BLaER1 treated with 17β-estradiol and CSF1 and Interleukin-3, amounts not matched to agents 10 nM and 100 nM (cell line): ENCODE data around the gene MAP4.
A peak's percentile ranks its signal among the peaks of the same experiment; 100 is the strongest.
"Not testable (repeated sequence)": the region's sequence is repeated elsewhere in the genome, so short reads cannot be mapped to it uniquely, and the experiment has no call there.

ENCODE experiments used
- H3K27ac ChIP-seq, 11 experiments: shearing (Covaris generic); formaldehyde crosslinking; 2 replicates each; pipeline ENCODE4 v1.8.1; 2022
- H3K27me3 ChIP-seq, 11 experiments: shearing (Covaris generic); formaldehyde crosslinking; 2 replicates each; pipeline ENCODE4 v1.8.1; 2022
- H3K36me3 ChIP-seq, 11 experiments: shearing (Covaris generic); formaldehyde crosslinking; 2 replicates each; pipeline ENCODE4 v1.8.1; 2022
- H3K4me1 ChIP-seq, 10 experiments: shearing (Covaris generic); formaldehyde crosslinking; 2 replicates each; pipeline ENCODE4 v1.8.1; 2022
- H3K4me2 ChIP-seq, 11 experiments: shearing (Covaris generic); formaldehyde crosslinking; 2 replicates each; pipeline ENCODE4 v1.8.1; 2022
- H3K4me3 ChIP-seq, 10 experiments: shearing (Covaris generic); formaldehyde crosslinking; 2 replicates each; pipeline ENCODE4 v1.8.1; 2022
- H3K9ac ChIP-seq, 11 experiments: shearing (Covaris generic); formaldehyde crosslinking; 2 replicates each; pipeline ENCODE4 v1.8.1; 2022
- H3K9me3 ChIP-seq, 11 experiments: shearing (Covaris generic); formaldehyde crosslinking; replicated peaks in 1 of 11; 2 replicates each; pipeline ENCODE4 v1.8.1; 2022
- H4K20me1 ChIP-seq, 11 experiments: shearing (Covaris generic); formaldehyde crosslinking; 2 replicates each; pipeline ENCODE4 v1.8.1; 2022
- Cebpa-rat ChIP-seq, 11 experiments: shearing (Covaris generic); IDR thresholded peaks; 2 replicates each; pipeline ENCODE4 v1.8.1; 2022

Gene MAP4

GRCh38 chr3:48016301-48016973 is at the start of gene MAP4:
Gene MAP4 (minus strand): TSS chr3:48016416. CDS start chr3:47998860, 17,556 bp downstream.
- TF ChIP-seq Cebpa-rat (IDR thresholded peaks at IDR 0.05), result no peak
- peaks cover 34 to 56% (median 46%) of the 10 kb centered on the region in 10 experiments for H3K4me1 ChIP-seq
- H3K4me3 ChIP-seq, result no peak within 1 kb of the TSS
- no peaks in the 10 kb centered on the region for H3K27me3 ChIP-seq
- peak within 1 kb of the TSS in 10 of 11 experiments; percentile 31 to 61 (median 47); a peak in 19 of 22 replicates for H3K27ac ChIP-seq
- H3K4me2 ChIP-seq, result peak within 1 kb of the TSS; percentile 48 to 80 (median 69)
- H3K9ac ChIP-seq, result peak within 1 kb of the TSS in 5 of 11 experiments; percentile 2 to 31 (median 13); a peak in 4 of 22 replicates
- H3K9me3 ChIP-seq, result peaks cover 0 to under 1% (median 0%) of the 10 kb centered on the region in 11 experiments; a peak in 3 of 22 replicates
- H3K36me3 ChIP-seq, result peaks cover 0 to 42% (median 12%) of the 10 kb centered on the region in 11 experiments; a peak in 15 of 22 replicates
- H4K20me1 ChIP-seq, result peaks cover 6 to 99% (median 46%) of the 10 kb centered on the region in 11 experiments; a peak in 15 of 22 replicates

GRCh38 chr3:48065035-48065434 is 48.8 kb upstream of the MAP4 start:
- Histone ChIP-seq H3K4me3 (no peak overlapping the region), H3K27ac (no peak overlapping the region), H3K9me3 (peaks cover 19 to 40% (median 35%) of the 10 kb centered on the region in 11 experiments), H3K36me3 (peaks cover 29 to 68% (median 45%) of the 10 kb centered on the region in 11 experiments), H3K4me2 (peak overlapping the region in 3 of 11 experiments; percentile 30 to 39 (median 39); a peak in 5 of 22 replicates), H3K4me1 (peaks cover 6 to 37% (median 12%) of the 10 kb centered on the region in 10 experiments; a peak in 18 of 20 replicates), H3K9ac (no peak overlapping the region), H3K27me3 (no peaks in the 10 kb centered on the region), H4K20me1 (peaks cover 8 to 83% (median 48%) of the 10 kb centered on the region in 11 experiments; a peak in 20 of 22 replicates)
- TF ChIP-seq Cebpa-rat (IDR thresholded peaks at IDR 0.05), result no peak

- peaks cover 5 to 83% (median 42%) of the 10 kb centered on the region in 11 experiments; a peak in 19 of 22 replicates for H4K20me1 ChIP-seq
- H3K4me3 ChIP-seq, result no peak overlapping the region
- peak overlapping the region in 5 of 11 experiments; percentile 2 to 41 (median 39); a peak in 8 of 22 replicates for H3K4me2 ChIP-seq
- H3K4me1 ChIP-seq, result peaks cover 6 to 37% (median 12%) of the 10 kb centered on the region in 10 experiments; a peak in 18 of 20 replicates
- no peak overlapping the region for H3K9ac ChIP-seq
- TF ChIP-seq Cebpa-rat (IDR thresholded peaks at IDR 0.05), result no peak
- peaks cover 29 to 66% (median 47%) of the 10 kb centered on the region in 11 experiments; a peak in 21 of 22 replicates for H3K36me3 ChIP-seq
- H3K27ac ChIP-seq, result no peak overlapping the region
- peaks cover 19 to 47% (median 42%) of the 10 kb centered on the region in 11 experiments for H3K9me3 ChIP-seq
- no peaks in the 10 kb centered on the region for H3K27me3 ChIP-seq
Measured at GRCh38 chr3:48064292-48064829, 48.1 kb upstream of the MAP4 start.

GRCh38 chr3:48061586-48061985 is 45.4 kb upstream of the MAP4 start:
- Histone ChIP-seq H3K4me1 (peaks cover 0 to 34% (median 10%) of the 10 kb centered on the region in 10 experiments; a peak in 13 of 20 replicates), H3K9me3 (peaks cover 19 to 67% (median 60%) of the 10 kb centered on the region in 11 experiments), H4K20me1 (peaks cover 4 to 68% (median 28%) of the 10 kb centered on the region in 11 experiments; a peak in 18 of 22 replicates), H3K36me3 (peaks cover 20 to 58% (median 45%) of the 10 kb centered on the region in 11 experiments; a peak in 21 of 22 replicates)
- H3K4me3 ChIP-seq, H3K9ac ChIP-seq, H3K27ac ChIP-seq, H3K27me3 ChIP-seq, H3K4me2 ChIP-seq: not testable (repeated sequence)

GRCh38 chr3:48058091-48058490 is 41.9 kb upstream of the MAP4 start:
- Histone ChIP-seq H4K20me1 (peaks cover 0 to 52% (median 0%) of the 10 kb centered on the region in 11 experiments; a peak in 8 of 22 replicates), H3K4me2 (no peak overlapping the region), H3K4me1 (peaks cover 0 to 6% (median 3%) of the 10 kb centered on the region in 10 experiments; a peak in 4 of 20 replicates), H3K27me3 (no peaks in the 10 kb centered on the region), H3K4me3 (no peak overlapping the region), H3K9me3 (peaks cover 14 to 70% (median 58%) of the 10 kb centered on the region in 11 experiments), H3K9ac (no peak overlapping the region), H3K36me3 (peaks cover 20 to 50% (median 44%) of the 10 kb centered on the region in 11 experiments), H3K27ac (no peak overlapping the region)
- TF ChIP-seq Cebpa-rat (IDR thresholded peaks at IDR 0.05), result no peak

- Histone ChIP-seq H3K4me2 (no peak overlapping the region), H3K27me3 (no peaks in the 10 kb centered on the region), H3K9me3 (peaks cover 8 to 65% (median 52%) of the 10 kb centered on the region in 11 experiments), H3K27ac (no peak overlapping the region), H3K4me1 (peaks cover 0 to 6% (median 3%) of the 10 kb centered on the region in 10 experiments; a peak in 4 of 20 replicates), H4K20me1 (peaks cover 0 to 53% (median 0%) of the 10 kb centered on the region in 11 experiments; a peak in 8 of 22 replicates), H3K36me3 (peaks cover 14 to 45% (median 38%) of the 10 kb centered on the region in 11 experiments), H3K9ac (no peak overlapping the region), H3K4me3 (no peak overlapping the region)
- TF ChIP-seq Cebpa-rat (IDR thresholded peaks at IDR 0.05), result no peak
Measured at GRCh38 chr3:48057521-48057920, 41.3 kb upstream of the MAP4 start.

GRCh38 chr3:48047841-48048464 is 31.7 kb upstream of the MAP4 start:
- no peak overlapping the region for H3K4me2 ChIP-seq
- no peaks in the 10 kb centered on the region for H3K27me3 ChIP-seq
- H3K4me1 ChIP-seq, result no peaks in the 10 kb centered on the region
- H3K4me3 ChIP-seq, result no peak overlapping the region
- no peak for TF ChIP-seq Cebpa-rat (IDR thresholded peaks at IDR 0.05)
- H3K27ac ChIP-seq, result no peak overlapping the region
- H3K9ac ChIP-seq, result no peak overlapping the region
- peaks cover 30 to 82% (median 45%) of the 10 kb centered on the region in 11 experiments for H3K36me3 ChIP-seq
- H4K20me1 ChIP-seq, result peaks cover 0 to 89% (median 23%) of the 10 kb centered on the region in 11 experiments; a peak in 10 of 22 replicates
- peaks cover 0 to 10% (median 4%) of the 10 kb centered on the region in 11 experiments; a peak in 5 of 22 replicates for H3K9me3 ChIP-seq

GRCh38 chr3:48042071-48042760 is 26.0 kb upstream of the MAP4 start:
- Histone ChIP-seq H3K9ac (no peak overlapping the region), H3K4me2 (no peak overlapping the region), H3K27me3 (no peaks in the 10 kb centered on the region), H3K36me3 (peaks cover 0 to 53% (median 15%) of the 10 kb centered on the region in 11 experiments; a peak in 13 of 22 replicates), H4K20me1 (peaks cover 12 to 95% (median 60%) of the 10 kb centered on the region in 11 experiments; a peak in 18 of 22 replicates), H3K4me3 (no peak overlapping the region), H3K9me3 (no peaks in the 10 kb centered on the region), H3K4me1 (peaks cover 9 to 24% (median 12%) of the 10 kb centered on the region in 10 experiments; a peak in 15 of 20 replicates), H3K27ac (no peak overlapping the region)
- no peak for TF ChIP-seq Cebpa-rat (IDR thresholded peaks at IDR 0.05)
